PC-3 (cell line): Measurements from ENCODE around the gene EXOSC10.

Source experiments
- EZH2 ChIP-seq: fragments of 300-600 bp; sonication (generic); IDR thresholded peaks from one replicate; pipeline ENCODE4 v1.6.1; 2017; ENCODE audit warnings: antibody characterized with exemption, mild to moderate bottlenecking, low read length; ENCODE audit not compliant: unreplicated experiment
- TF ChIP-seq, protein P1 (sequence below): fragments of 300-600 bp; sonication (generic); conservative IDR thresholded peaks from 2 replicates; pipeline ENCODE4 v1.5.1; 2017; ENCODE audit warnings: antibody characterized with exemption, low read depth, mild to moderate bottlenecking, low read length

GRCh38 chr1:11114966-11115365 is 15.3 kb upstream of the EXOSC10 start:
- TF ChIP-seq EZH2 = no peak
- TF ChIP-seq, protein P1, sequence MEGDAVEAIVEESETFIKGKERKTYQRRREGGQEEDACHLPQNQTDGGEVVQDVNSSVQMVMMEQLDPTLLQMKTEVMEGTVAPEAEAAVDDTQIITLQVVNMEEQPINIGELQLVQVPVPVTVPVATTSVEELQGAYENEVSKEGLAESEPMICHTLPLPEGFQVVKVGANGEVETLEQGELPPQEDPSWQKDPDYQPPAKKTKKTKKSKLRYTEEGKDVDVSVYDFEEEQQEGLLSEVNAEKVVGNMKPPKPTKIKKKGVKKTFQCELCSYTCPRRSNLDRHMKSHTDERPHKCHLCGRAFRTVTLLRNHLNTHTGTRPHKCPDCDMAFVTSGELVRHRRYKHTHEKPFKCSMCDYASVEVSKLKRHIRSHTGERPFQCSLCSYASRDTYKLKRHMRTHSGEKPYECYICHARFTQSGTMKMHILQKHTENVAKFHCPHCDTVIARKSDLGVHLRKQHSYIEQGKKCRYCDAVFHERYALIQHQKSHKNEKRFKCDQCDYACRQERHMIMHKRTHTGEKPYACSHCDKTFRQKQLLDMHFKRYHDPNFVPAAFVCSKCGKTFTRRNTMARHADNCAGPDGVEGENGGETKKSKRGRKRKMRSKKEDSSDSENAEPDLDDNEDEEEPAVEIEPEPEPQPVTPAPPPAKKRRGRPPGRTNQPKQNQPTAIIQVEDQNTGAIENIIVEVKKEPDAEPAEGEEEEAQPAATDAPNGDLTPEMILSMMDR = no peak
